H9 (cell line): Measurements from ENCODE around the gene MYBPHL. TPM values are rescaled to one million over a fixed set of nuclear protein-coding genes. Genes with fewer than 3 reads are reported as not detected.

Source experiments
- DNase-seq: peaks from one replicate; pipeline ENCODE4 v3.0.0-alpha.2; 2017
- H2AFZ ChIP-seq: one replicate; pipeline ENCODE4 v1.6.1; 2013; ENCODE audit warnings: mild to moderate bottlenecking, low read length, control low read depth, moderate library complexity
- H2AK5ac ChIP-seq: 2 replicates; pipeline ENCODE4 v1.6.1; 2013; ENCODE audit warnings: low read length, control low read depth, mixed read lengths; ENCODE audit not compliant: insufficient read length
- H2BK120ac ChIP-seq: one replicate; pipeline ENCODE4 v1.6.1; 2013; ENCODE audit warnings: low read depth, mild to moderate bottlenecking, low read length, control low read depth, inconsistent platforms; ENCODE audit not compliant: poor library complexity, severe bottlenecking
- H2BK12ac ChIP-seq: 2 replicates; pipeline ENCODE4 v1.6.1; 2013; ENCODE audit warnings: low read length, control low read depth, mixed read lengths, low read depth; ENCODE audit not compliant: insufficient read length
- H2BK15ac ChIP-seq: 2 replicates; pipeline ENCODE4 v1.6.1; 2013; ENCODE audit warnings: low read depth, low read length, control low read depth
- H2BK20ac ChIP-seq: one replicate; pipeline ENCODE4 v1.6.1; 2013; ENCODE audit warnings: low read depth, mild to moderate bottlenecking, low read length, control low read depth, inconsistent platforms; ENCODE audit not compliant: poor library complexity, severe bottlenecking
- H2BK5ac ChIP-seq: 2 replicates; pipeline ENCODE4 v1.6.1; 2013; ENCODE audit warnings: low read length, control low read depth, mixed read lengths; ENCODE audit not compliant: insufficient read length
- H3K14ac ChIP-seq: 2 replicates; pipeline ENCODE4 v1.6.1; 2013; ENCODE audit warnings: low read length, control low read depth; ENCODE audit not compliant: insufficient read depth
- H3K18ac ChIP-seq: 2 replicates; pipeline ENCODE4 v1.6.1; 2013; ENCODE audit warnings: low read depth, mild to moderate bottlenecking, mixed read lengths, low read length, control low read depth; ENCODE audit not compliant: insufficient read length
- H3K23ac ChIP-seq: 2 replicates; pipeline ENCODE4 v1.6.1; 2013; ENCODE audit warnings: low read length, control low read depth, mixed read lengths, low read depth; ENCODE audit not compliant: insufficient read length
- H3K23me2 ChIP-seq: 2 replicates; pipeline ENCODE4 v1.6.1; 2013; ENCODE audit warnings: low read depth, mild to moderate bottlenecking, mixed read lengths, low read length, control low read depth; ENCODE audit not compliant: insufficient read length, poor library complexity, severe bottlenecking
- H3K27ac ChIP-seq: 2 replicates; pipeline ENCODE4 v1.5.1; 2013; ENCODE audit warnings: low read length, control low read depth, mixed read lengths, low read depth; ENCODE audit not compliant: insufficient read length
- H3K27me3 ChIP-seq: 2 replicates; pipeline ENCODE4 v1.6.1; 2013; ENCODE audit warnings: low read length, control low read depth, inconsistent platforms; ENCODE audit not compliant: insufficient read depth
- H3K4ac ChIP-seq: 2 replicates; pipeline ENCODE4 v1.6.1; 2013; ENCODE audit warnings: low read depth, mild to moderate bottlenecking, control low read depth, inconsistent platforms, low read length, moderate library complexity
- H3K4me1 ChIP-seq: 2 replicates; pipeline ENCODE4 v1.6.1; 2013; ENCODE audit warnings: low read length, control low read depth, inconsistent platforms; ENCODE audit not compliant: insufficient read depth
- H3K4me2 ChIP-seq: 2 replicates; pipeline ENCODE4 v1.6.1; 2013; ENCODE audit warnings: low read length, control low read depth, mixed read lengths; ENCODE audit not compliant: insufficient read length, insufficient read depth
- H3K56ac ChIP-seq: 2 replicates; pipeline ENCODE4 v1.6.1; 2013; ENCODE audit warnings: low read depth, mild to moderate bottlenecking, mixed read lengths, low read length, control low read depth; ENCODE audit not compliant: insufficient read length
- H3K79me1 ChIP-seq: 2 replicates; pipeline ENCODE4 v1.6.1; 2013; ENCODE audit warnings: low read depth, mild to moderate bottlenecking, moderate library complexity, low read length, control low read depth, inconsistent platforms; ENCODE audit not compliant: insufficient read depth, poor library complexity, severe bottlenecking
- H3K79me2 ChIP-seq: 2 replicates; pipeline ENCODE4 v1.6.1; 2013; ENCODE audit warnings: low read length, control low read depth, inconsistent platforms; ENCODE audit not compliant: insufficient read depth
- H3K9ac ChIP-seq: 2 replicates; pipeline ENCODE4 v1.6.1; 2013; ENCODE audit warnings: low read length, control low read depth, mixed read lengths; ENCODE audit not compliant: insufficient read length; ENCODE audit errors: extremely low read depth
- H3K9me3 ChIP-seq: one replicate; pipeline ENCODE4 v1.6.1; 2013; ENCODE audit warnings: low read depth, low read length, inconsistent platforms; ENCODE audit not compliant: control insufficient read depth
- H3T11ph ChIP-seq: one replicate; pipeline ENCODE4 v1.6.1; 2013; ENCODE audit warnings: mild to moderate bottlenecking, low read length, control low read depth, inconsistent platforms
- H4K20me1 ChIP-seq: one replicate; pipeline ENCODE4 v1.6.1; 2013; ENCODE audit not compliant: control insufficient read depth, insufficient read length, insufficient read depth
- H4K5ac ChIP-seq: 2 replicates; pipeline ENCODE4 v1.6.1; 2013; ENCODE audit warnings: low read depth, mild to moderate bottlenecking, mixed read lengths, low read length, control low read depth; ENCODE audit not compliant: insufficient read length
- H4K8ac ChIP-seq: replicated peaks from 2 replicates; pipeline ENCODE4 v1.6.1; 2013; ENCODE audit warnings: low read length, control low read depth, mixed read lengths, low read depth; ENCODE audit not compliant: insufficient read length
- H4K91ac ChIP-seq: 2 replicates; pipeline ENCODE4 v1.6.1; 2013; ENCODE audit warnings: low read depth, mild to moderate bottlenecking, moderate library complexity, mixed read lengths, low read length, control low read depth; ENCODE audit not compliant: insufficient read length
- H3K27ac Mint-ChIP-seq, 3 experiments: 2 replicates in 2 of 3; 3 replicates in 1 of 3; pipeline ENCODE4 v1.8.0; 2020 to 2021; ENCODE audit warnings: mixed read lengths in 3 of 3, mild to moderate bottlenecking in 1 of 3, moderate library complexity in 1 of 3
- H3K27me3 Mint-ChIP-seq: 2 replicates; pipeline ENCODE4 v1.8.0; 2021; ENCODE audit warnings: low read depth, mild to moderate bottlenecking, moderate library complexity, mixed read lengths
- H3K36me3 Mint-ChIP-seq, 3 experiments: 2 replicates in 2 of 3; 3 replicates in 1 of 3; pipeline ENCODE4 v1.8.0; 2020 to 2021; ENCODE audit warnings: low read depth in 3 of 3, mixed read lengths in 3 of 3; ENCODE audit not compliant: insufficient read depth in 1 of 3
- H3K4me1 Mint-ChIP-seq, 2 experiments: 2 replicates each; pipeline ENCODE4 v1.8.0; 2020; ENCODE audit warnings: mixed read lengths in 2 of 2
- H3K4me3 Mint-ChIP-seq, 2 experiments: 2 replicates in 1 of 2; 3 replicates in 1 of 2; pipeline ENCODE4 v1.8.0; 2020 to 2021; ENCODE audit warnings: mild to moderate bottlenecking in 2 of 2, mixed read lengths in 2 of 2, moderate library complexity in 1 of 2
- H3K9me3 Mint-ChIP-seq, 2 experiments: 2 replicates in 1 of 2; 3 replicates in 1 of 2; pipeline ENCODE4 v1.8.0; 2020; ENCODE audit warnings: mild to moderate bottlenecking in 2 of 2, mixed read lengths in 2 of 2, moderate library complexity in 1 of 2
- WGBS: extraction: QIAGEN DNeasy Blood & Tissue Kit; methylation state at CpG from one replicate; pipeline ENCODE4 v1.1.7; 2013; ENCODE audit warnings: missing lambda C conversion rate, low lambda C conversion rate, mixed read lengths; ENCODE audit not compliant: insufficient read length; ENCODE audit errors: extremely low coverage; 5-methylcytosine and 5-hydroxymethylcytosine counted together
- total RNA-seq: library from RNA; stranded (reverse); gene quantifications from 2 replicates; pipeline ENCODE4 v1.2.1, GENCODE V29; 2021
- TF ChIP-seq, protein P1 (sequence below): fragments of 200-600 bp; sonication (generic); conservative IDR thresholded peaks from 3 replicates; pipeline ENCODE4 v1.8.0; 2021; ENCODE audit warnings: antibody characterized with exemption, mild to moderate bottlenecking

Gene MYBPHL
- total RNA-seq, 1 experiment from 2014 or later: 0.59 TPM

DNA sequence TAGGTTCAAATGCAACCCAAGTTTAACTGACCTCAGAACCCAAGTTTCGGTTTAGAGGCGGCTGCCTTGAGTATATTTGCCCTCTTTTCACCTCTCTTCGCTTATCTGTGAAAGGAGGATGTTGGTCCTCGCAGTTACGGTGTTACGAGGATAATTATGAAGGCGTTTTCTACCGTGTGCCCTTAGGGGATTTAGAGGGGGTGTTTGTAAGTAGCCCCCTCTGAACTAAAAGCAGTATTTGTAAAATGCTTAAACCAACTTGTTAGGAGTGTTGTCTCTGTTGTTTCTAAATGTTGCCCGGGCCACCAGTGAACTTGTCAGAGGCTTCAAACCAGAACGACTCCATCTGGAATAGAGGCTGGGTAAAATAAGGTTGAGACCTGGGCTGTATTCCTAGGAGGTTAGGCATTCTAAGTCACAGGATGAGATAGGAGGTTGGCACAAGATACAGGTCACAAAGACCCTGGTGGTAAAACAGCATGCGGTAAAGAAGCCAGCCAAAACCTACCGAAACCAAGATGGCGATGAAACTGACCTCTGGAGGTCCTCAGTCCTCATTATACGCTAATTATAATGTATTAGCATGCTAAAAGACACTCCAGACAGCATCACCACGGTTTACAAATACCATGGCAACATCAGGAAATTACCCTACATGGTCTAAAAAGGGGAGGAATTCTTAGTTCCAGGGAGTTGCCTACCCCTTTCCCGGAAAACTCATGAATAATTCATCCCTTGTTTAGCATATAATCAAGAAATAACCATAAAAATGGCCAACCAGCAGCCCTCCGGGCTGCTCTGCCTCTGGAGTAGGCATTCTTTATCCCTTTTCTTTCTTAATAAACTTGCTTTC, 22.8 kb downstream of the MYBPHL start:
- Histone ChIP-seq H3T11ph (peak overlapping the region; percentile 4), H3K4me2 (peak overlapping the region; percentile 92), H4K5ac (peak overlapping the region; percentile 18), H3K56ac (no peak overlapping the region), H3K23ac (no peak overlapping the region), H3K27ac (peak overlapping the region; percentile 80), H3K23me2 (peaks cover 13% of the 10 kb centered on the region), H2BK20ac (no peak overlapping the region), H2BK120ac (no peak overlapping the region), H2AFZ (no peak overlapping the region), H3K9me3 (no peaks in the 10 kb centered on the region), H2BK15ac (no peak overlapping the region), H3K4me1 (peaks cover 3% of the 10 kb centered on the region; the same call in 1 of the 2 replicates), H4K8ac (peak overlapping the region; percentile 30), H3K4ac (peak overlapping the region; percentile 31; the same call in 1 of the 2 replicates), H3K79me2 (peaks cover 2% of the 10 kb centered on the region; the same call in 1 of the 2 replicates), H2BK5ac (peak overlapping the region; percentile 55), H3K18ac (peak overlapping the region; percentile 86), H3K27me3 (no peaks in the 10 kb centered on the region), H2BK12ac (peak overlapping the region; percentile 16), H3K14ac (peak overlapping the region; percentile 94; the same call in 1 of the 2 replicates), H3K9ac (peak overlapping the region; percentile 68), H4K20me1 (no peaks in the 10 kb centered on the region), H4K91ac (no peak overlapping the region), H2AK5ac (peak overlapping the region; percentile 57), H3K79me1 (peaks cover 5% of the 10 kb centered on the region)
- Mint-ChIP-seq H3K36me3 (peaks cover 18 to 25% (median 22%) of the 10 kb centered on the region in 3 experiments), H3K9me3 (peaks cover 0 to 2% of the 10 kb centered on the region in 2 experiments; a peak in 3 of 5 replicates), H3K27ac (peak overlapping the region; percentile 96 to 99 (median 99)), H3K27me3 (no peaks in the 10 kb centered on the region; the same call in 1 of the 2 replicates), H3K4me1 (peaks cover 35 to 45% of the 10 kb centered on the region in 2 experiments), H3K4me3 (peak overlapping the region; percentile 99 to 100)
- DNase-seq: no peak
- WGBS: no CpG with 5 or more reads among the region's 17 CpGs
- TF ChIP-seq, protein P1, sequence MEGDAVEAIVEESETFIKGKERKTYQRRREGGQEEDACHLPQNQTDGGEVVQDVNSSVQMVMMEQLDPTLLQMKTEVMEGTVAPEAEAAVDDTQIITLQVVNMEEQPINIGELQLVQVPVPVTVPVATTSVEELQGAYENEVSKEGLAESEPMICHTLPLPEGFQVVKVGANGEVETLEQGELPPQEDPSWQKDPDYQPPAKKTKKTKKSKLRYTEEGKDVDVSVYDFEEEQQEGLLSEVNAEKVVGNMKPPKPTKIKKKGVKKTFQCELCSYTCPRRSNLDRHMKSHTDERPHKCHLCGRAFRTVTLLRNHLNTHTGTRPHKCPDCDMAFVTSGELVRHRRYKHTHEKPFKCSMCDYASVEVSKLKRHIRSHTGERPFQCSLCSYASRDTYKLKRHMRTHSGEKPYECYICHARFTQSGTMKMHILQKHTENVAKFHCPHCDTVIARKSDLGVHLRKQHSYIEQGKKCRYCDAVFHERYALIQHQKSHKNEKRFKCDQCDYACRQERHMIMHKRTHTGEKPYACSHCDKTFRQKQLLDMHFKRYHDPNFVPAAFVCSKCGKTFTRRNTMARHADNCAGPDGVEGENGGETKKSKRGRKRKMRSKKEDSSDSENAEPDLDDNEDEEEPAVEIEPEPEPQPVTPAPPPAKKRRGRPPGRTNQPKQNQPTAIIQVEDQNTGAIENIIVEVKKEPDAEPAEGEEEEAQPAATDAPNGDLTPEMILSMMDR: no peak
